Activated effector memory CD4-positive, alpha-beta T cell treated with Interleukin-2 at 50 U/mL for 16 hours (primary cell): ENCODE results near the gene B9D2.
A peak's percentile ranks its signal among the peaks of the same experiment; 100 is the strongest.

Source experiments
- DNase-seq: peaks from one replicate; pipeline ENCODE4 v3.0.0-alpha.2; 2020

Gene B9D2

DNA sequence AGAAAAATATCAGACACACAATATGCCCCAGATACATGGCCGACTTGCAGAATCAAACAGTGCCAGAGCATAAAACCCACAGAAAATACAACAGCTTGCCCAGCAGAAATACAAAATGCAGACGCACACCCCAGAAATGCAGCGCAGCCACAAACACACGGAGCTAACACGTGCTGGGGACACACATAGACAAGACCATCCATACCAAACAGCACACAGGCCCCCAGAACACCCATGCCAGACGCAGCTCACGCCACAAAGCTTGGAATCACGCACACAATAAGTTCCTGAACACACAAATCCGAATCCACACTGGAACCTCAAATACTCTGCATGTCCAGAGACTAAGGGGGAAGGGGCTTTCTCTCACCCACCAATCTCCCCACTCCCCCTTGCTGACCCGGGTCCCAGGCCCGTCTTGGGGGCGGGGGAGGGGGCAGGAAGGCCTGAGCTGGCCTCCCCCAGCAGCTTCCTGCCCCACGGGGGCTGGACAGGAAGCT is 36.8 kb downstream of the B9D2 start:
- DNase-seq: no peak

DNA sequence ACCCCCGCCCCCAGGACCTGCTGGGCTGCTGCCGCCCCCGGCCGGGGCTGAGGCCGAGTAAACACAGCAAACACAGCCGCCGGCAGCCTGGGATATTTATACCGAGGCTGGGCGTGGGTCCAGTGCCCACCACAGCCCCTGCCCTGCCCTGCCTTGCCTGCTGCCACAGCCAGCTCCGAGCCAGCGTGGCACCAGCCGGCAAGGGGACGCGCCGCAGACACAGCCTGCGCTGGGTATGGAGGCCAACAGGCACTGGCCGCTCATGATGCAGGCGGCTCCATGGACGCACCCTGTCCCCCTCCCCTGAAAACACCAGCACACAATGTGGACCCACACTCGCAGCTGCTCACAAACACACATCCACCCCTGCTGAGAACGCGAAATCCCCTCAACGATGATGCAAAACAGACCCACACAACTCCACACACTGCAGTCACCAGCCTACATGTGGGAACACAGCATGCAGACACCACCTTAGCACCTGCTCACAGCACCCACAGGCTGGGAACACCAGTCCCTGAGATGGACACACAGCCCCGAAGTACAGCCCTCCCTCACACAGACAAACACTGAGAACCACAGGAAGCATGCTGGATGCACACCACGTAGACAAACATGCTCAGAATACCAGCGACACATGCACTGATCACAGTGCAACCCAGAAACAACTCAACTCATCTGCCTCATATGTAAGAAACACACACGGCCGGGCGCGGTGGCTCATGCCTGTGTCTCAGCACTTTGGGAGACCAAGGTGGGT is 37.8 kb downstream of the B9D2 start:
- no peak for DNase-seq

- DNase-seq: no peak
These were observed 38.4 kb downstream of the B9D2 start for GRCh38 chr19:41325640-41325946.

DNA sequence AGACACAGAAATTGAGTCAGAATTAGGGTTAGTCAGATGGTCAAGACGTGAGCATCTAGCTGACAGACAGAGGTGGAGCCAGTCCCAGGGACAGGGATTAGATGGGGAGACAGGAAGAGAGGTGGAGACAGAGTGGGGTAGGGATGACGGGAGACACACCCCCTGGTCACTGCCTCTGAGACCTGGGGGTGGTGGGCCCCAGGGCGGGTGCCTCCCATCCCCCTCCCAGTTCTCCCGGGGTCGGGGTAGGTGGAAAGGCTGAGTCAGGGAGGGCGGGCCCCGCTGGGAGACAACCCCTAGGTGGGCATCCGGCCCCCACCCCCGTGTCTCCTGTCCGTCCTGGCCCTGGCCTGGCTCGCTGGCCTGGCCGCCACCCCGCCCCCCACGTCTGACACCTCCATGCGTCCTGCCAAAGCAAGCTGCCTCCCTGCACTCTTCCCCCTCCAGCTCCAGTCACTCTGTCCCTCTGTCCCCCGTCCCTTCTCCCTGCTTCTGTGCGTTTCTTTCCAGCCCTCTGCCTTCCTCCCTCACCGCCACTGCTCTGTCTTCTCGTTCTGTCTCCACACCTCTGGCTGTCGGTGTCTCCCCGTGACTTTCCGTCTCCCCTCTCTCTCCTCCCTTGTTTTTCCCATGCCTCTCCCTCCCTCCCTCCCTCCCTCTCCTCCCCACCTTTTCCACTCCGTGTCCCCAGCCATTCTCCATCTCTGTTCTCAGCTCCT is 38.9 kb downstream of the B9D2 start:
- DNase-seq: no peak

DNA sequence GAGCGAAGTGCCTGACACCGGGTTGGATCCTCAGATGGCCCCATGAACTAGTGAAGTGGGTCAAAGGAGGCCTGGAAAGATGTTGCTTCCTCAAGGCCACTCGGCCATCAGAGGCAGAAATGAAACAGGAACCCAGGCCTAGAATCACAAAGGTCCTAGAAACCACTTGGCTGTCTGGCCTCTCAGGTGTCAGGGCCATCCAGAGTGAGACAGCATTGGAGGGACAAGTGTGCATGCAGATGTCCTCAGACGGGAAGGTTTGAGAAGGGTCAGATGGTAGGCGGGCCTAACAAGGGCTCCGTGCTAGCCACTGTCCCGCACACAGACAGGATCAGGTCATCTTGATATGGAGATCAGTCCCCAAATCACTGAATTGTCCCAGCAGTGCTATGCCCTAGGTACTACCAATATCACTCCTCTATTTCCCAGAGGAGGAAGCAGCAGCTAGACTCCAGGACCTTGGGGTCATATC is 39.7 kb downstream of the B9D2 start:
- no peak for DNase-seq

DNA sequence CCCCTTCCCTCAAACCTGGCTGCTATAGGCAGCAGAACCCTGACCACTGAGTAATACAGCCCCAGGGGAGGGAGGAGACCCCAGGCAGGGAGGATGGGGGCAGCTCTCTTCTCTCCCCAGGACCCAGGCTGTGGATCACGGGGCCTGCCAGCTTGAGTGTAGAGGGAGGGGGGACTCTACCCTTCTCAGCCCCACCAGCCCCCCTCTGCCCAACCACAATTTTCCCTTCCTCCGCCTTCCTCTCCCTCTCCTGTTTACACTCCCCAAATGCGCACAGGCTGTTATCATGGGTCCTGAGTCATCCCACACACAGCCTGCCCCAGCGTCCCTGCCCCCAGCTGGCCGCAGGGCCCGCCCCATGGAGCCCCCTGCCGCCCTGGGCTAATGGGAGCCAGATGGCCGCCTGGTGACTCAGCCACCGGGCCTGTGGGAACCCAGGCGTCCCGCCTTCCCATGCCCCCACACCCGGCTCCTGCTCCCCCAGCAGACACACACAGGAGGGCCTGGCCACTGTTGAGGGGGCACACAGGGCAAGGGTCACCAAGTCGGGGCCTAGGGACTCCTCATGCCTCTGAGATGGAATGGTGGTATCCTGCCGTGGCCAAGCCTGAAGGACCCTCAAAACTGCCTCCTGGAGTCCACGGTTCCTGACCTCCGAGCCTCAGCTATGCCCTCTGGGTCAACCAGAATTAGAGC is 40.4 kb downstream of the B9D2 start:
- DNase-seq: no peak

- DNase-seq: no peak
These were observed 40.9 kb downstream of the B9D2 start for GRCh38 chr19:41323023-41323422.

- no peak for DNase-seq
These were observed 41.5 kb downstream of the B9D2 start for GRCh38 chr19:41322451-41322850.

- DNase-seq: no peak
These were observed 42.2 kb downstream of the B9D2 start for GRCh38 chr19:41321600-41322270.

DNA sequence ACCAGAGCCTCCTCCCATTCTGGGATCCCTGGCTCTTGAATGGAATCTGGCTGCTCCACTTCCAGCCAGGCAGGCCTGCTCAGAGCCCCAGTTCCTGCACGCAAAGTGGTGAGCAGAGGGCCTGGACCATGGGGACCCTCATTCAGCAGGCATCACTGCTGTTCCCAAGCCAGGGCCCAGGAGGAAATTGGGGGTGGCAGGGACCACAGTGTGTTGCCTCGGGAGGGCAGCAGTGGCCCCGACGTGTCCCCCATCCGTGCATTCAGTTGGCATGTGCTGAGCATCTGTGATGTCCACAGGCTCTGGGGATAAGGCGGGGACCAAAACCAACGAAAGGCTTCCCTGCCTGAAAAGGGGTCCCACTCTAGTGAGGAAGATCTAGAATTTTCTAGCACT is 42.7 kb downstream of the B9D2 start:
- no peak for DNase-seq

- DNase-seq: no peak
These were observed 43.4 kb downstream of the B9D2 start for GRCh38 chr19:41320568-41320967.

DNA sequence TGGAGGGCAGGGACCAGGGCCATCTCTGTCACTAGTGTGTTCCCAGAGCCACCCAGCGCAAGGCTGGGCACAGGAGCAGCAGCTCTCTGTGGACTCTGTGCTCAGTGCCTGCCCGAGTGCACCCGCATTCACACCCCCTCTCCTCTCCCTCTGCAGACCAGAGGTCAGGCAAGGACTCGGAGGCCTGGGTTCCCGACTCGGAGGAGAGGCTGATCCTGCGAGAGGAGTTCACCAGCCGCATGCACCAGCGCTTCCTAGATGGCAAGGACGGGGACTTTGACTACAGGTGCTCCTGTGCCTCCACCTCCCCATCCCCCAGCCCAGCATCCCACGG is 43.8 kb downstream of the B9D2 start:
- no peak for DNase-seq

DNA sequence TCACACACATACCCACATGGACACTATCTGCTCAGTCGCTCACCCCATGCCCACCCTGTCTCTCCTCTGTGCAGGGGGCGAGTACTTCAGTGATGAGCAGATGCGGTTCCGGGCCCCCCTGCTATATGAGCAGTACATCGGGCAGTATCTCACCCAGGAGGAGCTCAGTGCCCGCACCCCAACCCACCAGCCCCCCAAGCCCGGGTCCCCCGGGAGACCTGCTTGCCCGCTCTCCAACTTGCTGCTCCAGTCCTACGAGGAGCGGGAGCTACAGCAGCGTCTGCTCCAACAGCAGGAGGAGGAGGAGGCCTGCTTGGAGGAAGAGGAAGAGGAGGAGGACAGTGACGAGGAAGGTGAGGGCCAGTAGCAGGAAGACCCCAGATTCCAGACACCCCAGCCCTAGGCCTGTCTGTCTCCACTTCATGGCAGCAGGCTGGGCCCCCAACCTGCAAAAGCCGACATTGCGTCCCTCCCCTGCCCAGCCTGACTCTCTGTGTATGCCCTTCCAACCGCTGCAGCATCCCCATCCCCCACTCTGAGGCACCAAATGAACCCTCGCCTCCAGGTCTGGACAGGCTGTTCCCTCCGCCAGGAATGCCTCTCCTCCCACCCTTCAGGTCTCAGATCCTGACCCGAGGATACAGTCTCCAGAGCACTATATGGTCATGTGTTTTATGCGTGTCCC is 44.3 kb downstream of the B9D2 start:
- DNase-seq: no peak

DNA sequence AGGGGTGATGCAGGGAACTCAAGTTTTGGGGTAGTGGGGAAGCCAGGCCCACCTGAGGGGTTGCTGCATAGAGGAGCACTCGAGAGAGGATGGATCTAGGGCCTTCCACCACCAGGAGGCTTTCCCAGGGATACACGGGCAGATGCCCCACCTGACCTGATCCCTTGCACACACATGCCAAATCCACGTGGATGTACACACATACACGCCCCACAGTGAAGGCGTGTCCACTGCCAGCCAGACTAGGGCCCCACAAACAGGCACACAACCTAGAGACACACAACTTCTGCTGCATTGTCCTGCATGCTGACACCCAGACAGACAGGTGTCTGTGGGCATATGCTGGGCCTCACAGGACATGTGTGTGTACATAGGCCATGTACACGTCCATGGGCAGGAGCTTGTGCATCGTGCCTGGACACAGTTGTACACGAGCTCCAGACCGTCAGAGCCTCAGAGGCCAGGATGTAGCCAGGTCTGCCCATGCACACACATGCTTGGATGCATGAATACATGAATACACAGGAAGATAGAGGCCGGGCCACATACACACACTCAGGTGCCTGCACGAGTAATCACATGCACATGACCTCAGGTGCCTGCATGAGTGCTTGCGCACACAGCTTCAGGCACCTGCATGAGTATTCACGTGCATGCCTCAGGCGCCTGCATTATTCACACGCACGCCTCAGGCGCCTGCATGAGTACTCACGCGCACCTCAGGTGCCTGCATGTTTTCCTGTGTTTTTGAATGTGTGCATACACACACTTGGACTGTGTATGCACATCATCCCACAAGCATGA is 45.1 kb downstream of the B9D2 start:
- no peak for DNase-seq

DNA sequence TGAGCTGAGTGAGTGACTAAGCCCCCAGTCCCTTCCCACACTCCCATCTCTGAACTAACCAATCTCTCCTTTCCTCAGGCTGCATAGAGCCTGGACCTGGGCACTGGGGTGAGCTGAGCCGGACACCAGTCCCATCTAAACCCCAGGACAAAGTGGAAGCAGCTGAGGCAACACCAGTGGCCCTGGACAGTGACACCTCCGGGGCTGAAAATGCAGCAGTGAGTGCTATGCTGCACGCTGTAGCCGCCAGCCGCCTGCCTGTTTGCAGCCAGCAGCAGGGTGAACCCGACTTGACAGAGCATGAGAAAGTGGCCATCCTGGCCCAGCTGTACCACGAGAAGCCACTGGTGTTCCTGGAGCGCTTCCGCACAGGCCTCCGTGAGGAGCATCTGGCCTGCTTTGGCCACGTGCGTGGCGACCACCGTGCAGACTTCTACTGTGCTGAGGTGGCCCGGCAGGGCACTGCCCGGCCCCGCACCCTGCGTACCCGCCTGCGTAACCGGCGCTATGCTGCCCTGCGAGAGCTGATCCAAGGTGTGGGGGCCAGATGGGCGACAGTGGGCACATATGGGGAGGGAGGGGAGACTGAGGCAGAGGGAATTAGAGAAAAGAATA is 47.5 kb downstream of the B9D2 start:
- no peak for DNase-seq

- DNase-seq: no peak
These were observed 52.3 kb downstream of the B9D2 start for GRCh38 chr19:41311613-41312012.

DNA sequence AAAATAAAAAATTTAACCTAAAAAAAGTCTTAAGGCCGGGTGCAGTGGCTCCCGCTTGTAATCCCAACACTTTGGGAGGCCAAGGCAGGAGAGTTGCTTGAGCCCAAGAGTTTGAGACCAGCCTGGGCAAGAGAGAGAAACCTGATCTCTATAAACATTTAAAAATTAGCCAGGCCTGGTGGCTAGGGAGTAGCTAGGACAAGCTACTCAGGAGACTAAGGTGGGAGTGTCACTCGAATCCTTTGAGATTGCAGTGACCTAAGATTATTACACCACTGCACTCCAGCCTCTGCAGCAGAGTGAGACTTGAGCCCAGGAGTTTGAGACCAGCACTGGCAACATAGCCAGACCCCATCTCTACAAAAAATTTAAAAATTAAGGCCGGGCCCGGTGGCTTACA is 52.9 kb downstream of the B9D2 start:
- no peak for DNase-seq

DNA sequence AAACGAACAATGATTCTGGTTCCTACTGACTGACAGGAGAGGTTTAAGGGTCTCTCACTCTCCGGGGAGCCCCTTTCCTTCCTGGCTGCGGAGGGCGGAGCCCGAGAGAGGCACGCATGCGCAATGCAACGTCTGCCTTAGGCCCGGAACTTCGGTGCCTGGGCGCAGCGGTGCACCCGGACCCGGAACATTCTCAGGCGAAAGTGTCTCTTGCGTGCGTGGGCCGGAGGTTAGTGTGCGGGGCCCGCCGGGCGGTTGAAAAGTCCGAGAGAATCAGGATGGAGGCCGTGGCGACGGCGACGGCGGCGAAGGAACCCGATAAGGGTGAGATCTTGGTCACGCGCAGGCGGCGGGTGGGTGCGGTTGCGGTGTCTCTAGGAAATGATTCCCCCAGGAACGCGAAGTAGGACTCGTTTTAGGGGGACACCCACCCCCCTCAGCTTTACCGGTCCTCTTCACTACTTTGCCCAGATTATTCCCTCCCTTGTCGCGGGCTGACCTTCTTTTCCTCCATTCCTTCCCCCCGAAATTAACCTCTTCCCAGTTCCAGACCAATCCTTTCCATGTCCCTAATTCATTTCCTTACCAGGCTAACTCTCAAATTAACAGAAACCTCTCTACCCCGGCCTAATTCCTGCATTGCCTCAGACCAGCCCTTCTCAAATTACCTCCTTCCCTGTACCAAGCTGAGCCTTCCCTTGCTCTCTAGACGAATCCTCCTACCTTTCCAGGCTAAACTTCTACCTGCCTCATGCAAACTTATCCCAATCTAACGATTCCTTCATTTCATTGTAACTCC is 53.7 kb downstream of the B9D2 start, which contains the start of gene CCDC97:
Gene CCDC97 (plus strand): TSS at position 140 of the 799 bp plus-strand sequence. CDS start 139 bp downstream, at position 279.
- peak; percentile 81 for DNase-seq

GRCh38 chr19:41309180-41310032 is 54.5 kb downstream of the B9D2 start:
- DNase-seq: no peak
